ENCODE results near the gene RPL36. TPM values are rescaled to one million over a fixed set of nuclear protein-coding genes. Genes with fewer than 3 reads are reported as not detected.

The RPL36 gene
- total RNA-seq, 2 donors from 2014 or later: 844 to 976 TPM

DNA sequence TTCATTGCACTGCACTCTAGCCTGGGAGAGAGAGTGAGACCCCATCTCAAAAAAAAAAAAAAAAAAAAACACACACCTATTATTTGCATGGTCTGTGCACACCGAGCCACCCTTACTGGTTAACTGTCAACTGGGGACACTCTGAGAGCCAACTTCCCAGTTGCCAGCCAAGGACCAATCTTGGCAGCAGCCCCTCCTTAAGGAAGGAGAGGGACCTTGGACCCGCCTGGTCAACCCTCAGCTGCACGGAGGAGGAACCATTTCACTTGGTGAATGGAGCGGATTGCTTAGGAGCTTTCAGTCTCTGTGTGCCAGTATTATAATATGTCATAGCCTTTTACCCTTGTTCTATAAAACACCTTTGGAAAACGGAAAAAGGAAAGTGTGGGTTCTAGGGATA is 34.7 kb upstream of the RPL36 start:
- no peaks in the 10 kb centered on the region for H3K27me3 ChIP-seq
- H3K36me3 ChIP-seq: peaks cover 28% of the 10 kb centered on the region
- TF ChIP-seq, protein P1, sequence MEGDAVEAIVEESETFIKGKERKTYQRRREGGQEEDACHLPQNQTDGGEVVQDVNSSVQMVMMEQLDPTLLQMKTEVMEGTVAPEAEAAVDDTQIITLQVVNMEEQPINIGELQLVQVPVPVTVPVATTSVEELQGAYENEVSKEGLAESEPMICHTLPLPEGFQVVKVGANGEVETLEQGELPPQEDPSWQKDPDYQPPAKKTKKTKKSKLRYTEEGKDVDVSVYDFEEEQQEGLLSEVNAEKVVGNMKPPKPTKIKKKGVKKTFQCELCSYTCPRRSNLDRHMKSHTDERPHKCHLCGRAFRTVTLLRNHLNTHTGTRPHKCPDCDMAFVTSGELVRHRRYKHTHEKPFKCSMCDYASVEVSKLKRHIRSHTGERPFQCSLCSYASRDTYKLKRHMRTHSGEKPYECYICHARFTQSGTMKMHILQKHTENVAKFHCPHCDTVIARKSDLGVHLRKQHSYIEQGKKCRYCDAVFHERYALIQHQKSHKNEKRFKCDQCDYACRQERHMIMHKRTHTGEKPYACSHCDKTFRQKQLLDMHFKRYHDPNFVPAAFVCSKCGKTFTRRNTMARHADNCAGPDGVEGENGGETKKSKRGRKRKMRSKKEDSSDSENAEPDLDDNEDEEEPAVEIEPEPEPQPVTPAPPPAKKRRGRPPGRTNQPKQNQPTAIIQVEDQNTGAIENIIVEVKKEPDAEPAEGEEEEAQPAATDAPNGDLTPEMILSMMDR (IDR thresholded peaks at IDR 0.05): no peak
- no peak overlapping the region for H3K27ac ChIP-seq
- intact Hi-C loops (cut with DNase I): no loop called here
- no peak overlapping the region for H3K9ac ChIP-seq (ENCODE audit: low read depth in 2 of 2, low read length in 2 of 2)
- DNase-seq: no peak
- no peak overlapping the region for H3K4me3 ChIP-seq
- H3K4me1 ChIP-seq: no peaks in the 10 kb centered on the region
- H3K9me3 ChIP-seq: no peaks in the 10 kb centered on the region

DNA sequence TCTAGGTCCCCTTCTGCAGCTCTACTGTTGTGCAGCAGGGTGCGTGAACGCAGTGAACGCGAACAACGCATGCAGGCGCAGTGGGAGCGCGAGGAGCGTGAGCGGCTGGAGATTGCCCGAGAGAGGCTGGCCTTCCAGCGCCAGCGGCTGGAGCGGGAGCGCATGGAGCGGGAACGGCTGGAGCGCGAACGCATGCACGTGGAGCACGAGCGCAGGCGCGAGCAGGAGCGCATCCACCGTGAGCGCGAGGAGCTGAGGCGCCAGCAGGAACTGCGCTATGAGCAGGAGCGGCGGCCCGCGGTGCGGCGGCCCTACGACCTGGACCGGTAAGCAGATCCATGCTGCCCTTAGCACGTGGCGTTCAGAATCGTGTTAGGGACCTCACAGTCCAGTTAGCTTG is 28.6 kb upstream of the RPL36 start:
- Histone ChIP-seq H3K36me3 (peaks cover 45% of the 10 kb centered on the region), H3K27ac (no peak overlapping the region), H3K9ac (ENCODE audit: low read depth in 2 of 2, low read length in 2 of 2) (no peak overlapping the region), H3K4me3 (no peak overlapping the region), H3K4me1 (no peaks in the 10 kb centered on the region), H3K27me3 (no peaks in the 10 kb centered on the region), H3K9me3 (no peaks in the 10 kb centered on the region)
- intact Hi-C loops (cut with DNase I): no loop called here
- TF ChIP-seq, protein P1 (IDR thresholded peaks at IDR 0.05): no peak
- no peak for DNase-seq

DNA sequence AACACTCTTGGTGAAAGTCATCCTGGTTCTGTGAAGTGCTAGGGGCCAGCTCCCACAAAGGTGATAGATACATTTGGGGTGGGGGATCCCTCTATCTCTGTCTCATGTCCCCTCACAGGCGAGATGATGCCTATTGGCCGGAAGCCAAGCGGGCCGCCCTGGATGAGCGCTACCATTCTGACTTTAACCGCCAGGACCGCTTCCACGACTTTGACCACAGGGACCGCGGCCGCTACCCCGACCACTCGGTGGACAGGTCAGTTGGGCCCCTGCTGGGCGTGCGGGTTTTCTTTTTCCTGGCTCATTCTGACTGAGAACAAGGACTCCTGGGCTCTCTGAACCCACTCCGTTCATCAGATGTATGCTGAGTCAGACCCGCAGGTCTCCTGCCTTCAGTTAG is 26.2 kb upstream of the RPL36 start:
- no peak for DNase-seq
- no peak overlapping the region for H3K9ac ChIP-seq (ENCODE audit: low read depth in 2 of 2, low read length in 2 of 2)
- H3K9me3 ChIP-seq: no peaks in the 10 kb centered on the region
- intact Hi-C loops (cut with DNase I): no loop called here
- H3K4me1 ChIP-seq: no peaks in the 10 kb centered on the region
- no peak overlapping the region for H3K4me3 ChIP-seq
- H3K27me3 ChIP-seq: no peaks in the 10 kb centered on the region
- TF ChIP-seq, protein P1 (IDR thresholded peaks at IDR 0.05): no peak
- H3K36me3 ChIP-seq: peaks cover 41% of the 10 kb centered on the region
- H3K27ac ChIP-seq: no peak overlapping the region

DNA sequence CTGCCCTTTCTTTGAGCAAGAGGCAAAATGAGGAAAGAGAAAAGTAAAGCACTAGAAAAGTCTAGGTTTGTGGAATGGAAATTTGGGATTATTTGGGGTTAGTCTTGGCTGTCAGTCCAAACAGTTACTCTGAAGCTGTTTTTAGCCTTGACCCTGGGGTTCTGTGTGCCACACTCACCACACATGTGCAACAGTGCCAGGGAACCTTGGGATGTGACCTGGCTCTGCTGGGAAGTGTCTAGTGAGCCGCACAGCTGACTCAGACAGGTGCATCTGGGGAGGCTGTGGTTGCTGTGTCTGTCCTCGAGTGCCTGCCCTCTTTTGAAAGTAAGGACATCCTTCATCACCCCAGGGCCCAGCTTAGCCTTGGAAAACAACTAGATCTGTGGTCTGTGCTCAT is 25.6 kb upstream of the RPL36 start:
- no peaks in the 10 kb centered on the region for H3K9me3 ChIP-seq
- H3K4me1 ChIP-seq: no peaks in the 10 kb centered on the region
- H3K36me3 ChIP-seq: peaks cover 41% of the 10 kb centered on the region
- no peaks in the 10 kb centered on the region for H3K27me3 ChIP-seq
- no peak overlapping the region for H3K27ac ChIP-seq
- DNase-seq: no peak
- H3K9ac ChIP-seq (ENCODE audit: low read depth in 2 of 2, low read length in 2 of 2): no peak overlapping the region
- intact Hi-C loops (cut with DNase I): no loop called here
- TF ChIP-seq, protein P1 (IDR thresholded peaks at IDR 0.05): no peak
- H3K4me3 ChIP-seq: no peak overlapping the region

DNA sequence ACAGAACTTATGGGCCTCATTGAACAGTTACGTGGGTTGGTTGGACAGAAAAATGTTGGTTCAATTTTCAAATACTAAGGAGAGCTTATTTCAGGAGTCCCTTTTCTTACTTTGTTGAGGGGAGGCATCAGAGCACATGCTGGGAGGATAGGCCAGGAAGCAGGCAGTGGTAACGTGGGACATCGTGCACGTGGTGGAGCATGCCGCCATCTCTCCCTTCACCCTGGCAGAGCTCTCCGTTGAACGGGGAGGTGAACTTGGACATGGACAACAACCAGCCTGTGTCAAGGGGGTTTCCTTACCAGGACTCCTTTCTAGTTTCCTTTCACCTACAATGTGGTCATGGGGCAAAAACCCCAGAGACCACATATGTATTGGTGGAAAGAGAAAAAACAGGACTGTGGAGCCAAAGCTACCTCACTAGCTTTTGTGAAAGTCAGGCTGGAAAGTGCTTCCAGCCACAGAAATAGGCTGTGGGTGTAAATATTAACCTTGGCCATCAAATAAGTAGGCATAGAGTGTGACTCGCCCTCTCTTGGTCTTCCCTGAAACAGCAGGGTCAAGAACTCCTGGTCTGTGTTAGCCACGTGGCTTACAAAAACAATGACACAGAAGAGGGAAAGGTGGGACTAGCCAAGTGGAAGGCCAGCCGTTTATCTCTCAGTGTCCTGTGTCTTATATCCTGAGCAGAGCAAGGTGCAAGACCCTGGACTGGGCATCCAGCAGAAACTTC is 24.1 kb upstream of the RPL36 start:
- Histone ChIP-seq H3K27ac (no peak overlapping the region), H3K4me1 (no peaks in the 10 kb centered on the region), H3K9me3 (no peaks in the 10 kb centered on the region), H3K36me3 (peaks cover 37% of the 10 kb centered on the region), H3K4me3 (no peak overlapping the region), H3K9ac (ENCODE audit: low read depth in 2 of 2, low read length in 2 of 2) (no peak overlapping the region), H3K27me3 (no peaks in the 10 kb centered on the region)
- no peak for DNase-seq
- intact Hi-C loops (cut with DNase I): no loop called here
- TF ChIP-seq, protein P1 (IDR thresholded peaks at IDR 0.05): no peak
